Measurements from ENCODE around the gene GFI1. TPM values are rescaled to one million over a fixed set of nuclear protein-coding genes. Genes with fewer than 3 reads are reported as not detected.

Gene GFI1
- total RNA-seq, 1 experiment from 2014 or later, result 0.93 TPM

DNA sequence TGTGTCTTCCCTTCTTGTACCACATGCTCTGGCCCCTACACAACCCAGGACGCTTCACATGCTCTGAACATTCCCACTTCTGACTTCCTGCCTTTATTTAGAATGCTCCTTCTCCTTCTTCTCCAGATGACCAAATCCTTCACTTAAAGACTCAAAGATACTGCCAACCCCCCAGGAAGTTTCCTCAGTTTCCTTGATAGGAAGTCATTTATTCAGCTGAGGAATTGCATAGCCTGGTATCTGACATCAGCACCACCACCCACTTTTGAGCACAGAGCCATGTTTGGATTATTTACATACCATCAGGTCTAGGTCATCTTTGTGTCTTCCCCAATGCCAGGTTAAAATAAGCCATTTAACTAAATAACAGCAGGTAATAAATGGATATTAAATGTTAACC lies 42.4 kb downstream of the GFI1 start:
- no peaks in the 10 kb centered on the region for H3K36me3 ChIP-seq (ENCODE audit: control insufficient read depth, insufficient read depth, low read length)
- H3K4me1 Mint-ChIP-seq (ENCODE audit: low read depth, unreplicated experiment), result peaks cover 38% of the 10 kb centered on the region
- H3K9me3 Mint-ChIP-seq (ENCODE audit: unreplicated experiment), result no peaks in the 10 kb centered on the region
- intact Hi-C loops (cut with micrococcal nuclease; ENCODE audit: unreplicated experiment), result loop anchor here (5.0 kb wide), 2 partner anchors 38 to 147 kb away; partner anchors contain the start of genes GLMN and RPAP2
- no peaks in the 10 kb centered on the region for H3K27me3 ChIP-seq (replicated peaks; ENCODE audit: control insufficient read depth, insufficient read depth, low read length)
- ChIA-PET POLR2A (no interaction called here), CTCF (no interaction called here)
- DNase-seq, result no peak
- H3K27ac Mint-ChIP-seq (ENCODE audit: unreplicated experiment), result peak overlapping the region; percentile 47
- no peaks in the 10 kb centered on the region for H3K27me3 Mint-ChIP-seq (ENCODE audit: insufficient read depth, unreplicated experiment)
- no TSS peak for BruUV-seq (replicated peaks)
- peaks cover 27% of the 10 kb centered on the region for H3K4me1 ChIP-seq
- H3K4me3 Mint-ChIP-seq (ENCODE audit: unreplicated experiment), result no peak overlapping the region
- H3K9me3 ChIP-seq, result no peaks in the 10 kb centered on the region
- no peak overlapping the region for H3K4me3 ChIP-seq (ENCODE audit: low read depth, low read length)
- peaks cover 7% of the 10 kb centered on the region for H3K36me3 Mint-ChIP-seq (ENCODE audit: insufficient read depth, unreplicated experiment)
- TF ChIP-seq, protein P1, sequence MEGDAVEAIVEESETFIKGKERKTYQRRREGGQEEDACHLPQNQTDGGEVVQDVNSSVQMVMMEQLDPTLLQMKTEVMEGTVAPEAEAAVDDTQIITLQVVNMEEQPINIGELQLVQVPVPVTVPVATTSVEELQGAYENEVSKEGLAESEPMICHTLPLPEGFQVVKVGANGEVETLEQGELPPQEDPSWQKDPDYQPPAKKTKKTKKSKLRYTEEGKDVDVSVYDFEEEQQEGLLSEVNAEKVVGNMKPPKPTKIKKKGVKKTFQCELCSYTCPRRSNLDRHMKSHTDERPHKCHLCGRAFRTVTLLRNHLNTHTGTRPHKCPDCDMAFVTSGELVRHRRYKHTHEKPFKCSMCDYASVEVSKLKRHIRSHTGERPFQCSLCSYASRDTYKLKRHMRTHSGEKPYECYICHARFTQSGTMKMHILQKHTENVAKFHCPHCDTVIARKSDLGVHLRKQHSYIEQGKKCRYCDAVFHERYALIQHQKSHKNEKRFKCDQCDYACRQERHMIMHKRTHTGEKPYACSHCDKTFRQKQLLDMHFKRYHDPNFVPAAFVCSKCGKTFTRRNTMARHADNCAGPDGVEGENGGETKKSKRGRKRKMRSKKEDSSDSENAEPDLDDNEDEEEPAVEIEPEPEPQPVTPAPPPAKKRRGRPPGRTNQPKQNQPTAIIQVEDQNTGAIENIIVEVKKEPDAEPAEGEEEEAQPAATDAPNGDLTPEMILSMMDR (IDR thresholded peaks at IDR 0.05; ENCODE audit: insufficient read depth in 1 of 2, low read depth in 1 of 2, low read length in 1 of 2, severe bottlenecking in 1 of 2, unreplicated experiment in 1 of 2), result no peak

DNA sequence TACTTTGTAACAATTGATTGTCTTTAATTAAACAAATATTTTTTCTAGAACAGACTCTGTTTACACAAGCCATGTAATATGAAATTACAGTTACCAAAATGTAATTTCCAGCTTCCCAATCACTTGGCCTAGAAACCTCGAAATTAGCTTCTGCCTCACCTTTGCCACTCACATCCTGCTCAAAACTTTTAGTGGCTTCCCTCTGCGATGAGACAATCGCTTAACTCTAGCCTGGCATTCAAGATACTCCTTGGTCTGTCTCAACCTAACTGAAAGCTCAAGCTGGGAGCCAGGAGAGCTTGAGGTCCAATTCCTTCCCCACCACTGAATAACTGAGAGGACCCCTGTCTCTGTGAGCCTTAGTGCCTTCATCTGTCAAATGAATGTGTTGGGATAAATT lies 42.8 kb downstream of the GFI1 start:
- no peak overlapping the region for H3K4me3 Mint-ChIP-seq (ENCODE audit: unreplicated experiment)
- H3K27me3 Mint-ChIP-seq (ENCODE audit: insufficient read depth, unreplicated experiment), result no peaks in the 10 kb centered on the region
- ChIA-PET CTCF (no interaction called here), POLR2A (no interaction called here)
- no peaks in the 10 kb centered on the region for H3K9me3 Mint-ChIP-seq (ENCODE audit: unreplicated experiment)
- H3K27me3 ChIP-seq (replicated peaks; ENCODE audit: control insufficient read depth, insufficient read depth, low read length), result no peaks in the 10 kb centered on the region
- peaks cover 7% of the 10 kb centered on the region for H3K36me3 Mint-ChIP-seq (ENCODE audit: insufficient read depth, unreplicated experiment)
- H3K36me3 ChIP-seq (ENCODE audit: control insufficient read depth, insufficient read depth, low read length), result no peaks in the 10 kb centered on the region
- TF ChIP-seq, protein P1 (IDR thresholded peaks at IDR 0.05; ENCODE audit: insufficient read depth in 1 of 2, low read depth in 1 of 2, low read length in 1 of 2, severe bottlenecking in 1 of 2, unreplicated experiment in 1 of 2), result no peak
- no peak for DNase-seq
- peaks cover 27% of the 10 kb centered on the region for H3K4me1 ChIP-seq
- no peak overlapping the region for H3K4me3 ChIP-seq (ENCODE audit: low read depth, low read length)
- intact Hi-C loops (cut with micrococcal nuclease; ENCODE audit: unreplicated experiment), result loop anchor here (5.0 kb wide), 2 partner anchors 38 to 147 kb away; partner anchors contain the start of genes GLMN and RPAP2
- no TSS peak for BruUV-seq (replicated peaks)
- H3K27ac Mint-ChIP-seq (ENCODE audit: unreplicated experiment), result peak overlapping the region; percentile 47
- no peaks in the 10 kb centered on the region for H3K9me3 ChIP-seq
- H3K4me1 Mint-ChIP-seq (ENCODE audit: low read depth, unreplicated experiment), result peaks cover 34% of the 10 kb centered on the region

DNA sequence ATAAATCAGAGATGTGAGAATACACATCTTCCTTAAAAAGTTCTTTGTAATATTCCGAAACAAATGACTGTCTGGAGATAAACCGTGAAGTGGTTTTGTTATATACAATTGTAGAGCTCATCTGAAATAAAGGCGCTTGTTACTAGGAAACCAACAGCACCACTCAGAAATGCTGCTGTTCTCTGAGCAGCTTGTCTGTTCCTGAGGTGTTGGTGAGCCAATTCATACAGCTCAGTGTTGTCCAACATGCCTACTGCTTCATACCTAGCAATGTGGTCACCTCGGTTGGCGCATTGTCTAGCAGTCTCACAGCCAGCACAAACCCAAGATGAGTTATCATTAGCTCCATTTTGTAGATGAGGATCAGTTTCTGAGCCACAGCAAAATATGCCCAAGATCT lies 44.4 kb downstream of the GFI1 start:
- Mint-ChIP-seq H3K36me3 (ENCODE audit: insufficient read depth, unreplicated experiment) (peaks cover 7% of the 10 kb centered on the region), H3K9me3 (ENCODE audit: unreplicated experiment) (no peaks in the 10 kb centered on the region), H3K27me3 (ENCODE audit: insufficient read depth, unreplicated experiment) (no peaks in the 10 kb centered on the region), H3K27ac (ENCODE audit: unreplicated experiment) (peak overlapping the region; percentile 94), H3K4me1 (ENCODE audit: low read depth, unreplicated experiment) (peaks cover 25% of the 10 kb centered on the region), H3K4me3 (ENCODE audit: unreplicated experiment) (peak overlapping the region; percentile 85)
- Histone ChIP-seq H3K9me3 (no peaks in the 10 kb centered on the region), H3K4me3 (ENCODE audit: low read depth, low read length) (peak overlapping the region; percentile 43), H3K4me1 (peaks cover 27% of the 10 kb centered on the region), H3K27me3 (replicated peaks; ENCODE audit: control insufficient read depth, insufficient read depth, low read length) (no peaks in the 10 kb centered on the region), H3K36me3 (ENCODE audit: control insufficient read depth, insufficient read depth, low read length) (no peaks in the 10 kb centered on the region)
- TSS peak; percentile 63 for BruUV-seq (replicated peaks)
- POLR2A ChIA-PET, result interaction anchor here (1.1 kb wide), 1 partner anchor 43 kb away, joined by 6 read pairs; no protein-coding TSS in a partner anchor
- DNase-seq, result peak in 1 of 2 experiments; percentile 4
- CTCF ChIA-PET, result no interaction called here
- TF ChIP-seq, protein P1 (IDR thresholded peaks at IDR 0.05; ENCODE audit: insufficient read depth in 1 of 2, low read depth in 1 of 2, low read length in 1 of 2, severe bottlenecking in 1 of 2, unreplicated experiment in 1 of 2), result no peak
- intact Hi-C loops (cut with micrococcal nuclease; ENCODE audit: unreplicated experiment), result loop anchor here (5.0 kb wide), 2 partner anchors 40 to 145 kb away; partner anchors contain the start of genes GLMN and RPAP2
